Measurements from ENCODE around the gene RNF13.
"Not testable (repeated sequence)": the region's sequence is repeated elsewhere in the genome, so short reads cannot be mapped to it uniquely, and the experiment has no call there.

RNF13 gene

DNA sequence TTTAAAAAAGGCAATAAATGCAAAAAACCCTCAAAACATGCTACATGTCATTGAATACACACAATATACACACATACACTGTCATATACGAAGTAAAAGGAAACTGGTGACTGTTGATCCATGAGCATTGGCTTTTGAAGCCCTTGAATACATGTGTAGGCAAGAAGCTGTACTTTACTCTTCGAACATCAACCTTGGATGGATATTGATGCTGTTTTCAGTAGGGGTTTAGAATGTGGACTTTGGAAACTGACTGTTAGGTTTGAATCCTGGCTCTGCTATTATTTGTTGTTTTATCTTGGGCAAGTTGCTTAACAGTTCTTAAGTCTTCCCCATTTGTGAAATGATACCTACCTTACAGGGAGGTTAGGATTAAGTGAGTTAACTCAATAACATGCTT is 30.5 kb downstream of the RNF13 start:
- no peak for DNase-seq

DNA sequence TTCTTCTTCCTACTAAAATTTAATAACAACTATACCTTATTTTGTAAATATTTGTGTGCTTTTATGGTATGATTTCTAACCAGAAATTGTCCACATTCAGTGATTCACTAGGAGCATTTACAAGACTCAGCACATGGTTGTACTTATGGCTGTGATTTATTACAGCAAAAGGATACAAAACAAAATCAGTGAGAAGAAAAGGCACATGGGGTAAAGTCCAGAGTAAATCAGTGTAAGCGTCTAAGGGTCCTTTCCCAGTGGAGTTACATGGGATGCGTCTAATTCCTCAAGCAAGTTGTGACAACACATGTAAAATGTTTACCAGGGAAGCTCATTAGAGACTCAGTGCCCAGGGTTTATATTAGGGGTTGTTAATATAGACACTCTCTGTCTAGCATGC is 31.1 kb downstream of the RNF13 start:
- DNase-seq = no peak

DNA sequence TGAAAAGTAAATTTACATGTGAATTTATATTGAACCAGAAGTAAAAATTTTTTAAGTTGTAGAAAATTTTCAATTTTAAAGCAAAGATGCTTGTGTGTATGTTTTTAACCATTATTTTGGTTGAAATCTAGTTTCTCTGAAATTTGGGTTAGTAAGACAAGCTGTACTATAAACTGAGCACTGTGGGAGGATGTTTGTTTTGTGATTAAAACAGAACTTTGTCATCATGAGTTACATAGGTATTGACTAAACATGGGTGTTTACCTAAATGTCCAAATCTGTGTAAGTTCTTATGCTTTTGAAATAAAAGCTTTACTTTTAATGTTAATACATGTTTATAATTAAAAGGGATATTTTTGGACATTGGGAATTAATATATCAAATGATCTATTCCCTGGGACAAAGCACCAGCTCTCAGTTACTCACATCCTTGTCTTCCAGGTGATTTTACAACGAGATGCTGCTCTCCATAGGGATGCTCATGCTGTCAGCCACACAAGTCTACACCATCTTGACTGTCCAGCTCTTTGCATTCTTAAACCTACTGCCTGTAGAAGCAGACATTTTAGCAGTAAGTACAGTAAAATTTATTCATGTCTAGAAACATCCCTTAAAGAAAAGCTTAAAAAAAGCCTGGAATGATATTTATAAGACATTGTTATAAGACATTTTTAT is 32.7 kb downstream of the RNF13 start:
- DNase-seq = no peak

DNA sequence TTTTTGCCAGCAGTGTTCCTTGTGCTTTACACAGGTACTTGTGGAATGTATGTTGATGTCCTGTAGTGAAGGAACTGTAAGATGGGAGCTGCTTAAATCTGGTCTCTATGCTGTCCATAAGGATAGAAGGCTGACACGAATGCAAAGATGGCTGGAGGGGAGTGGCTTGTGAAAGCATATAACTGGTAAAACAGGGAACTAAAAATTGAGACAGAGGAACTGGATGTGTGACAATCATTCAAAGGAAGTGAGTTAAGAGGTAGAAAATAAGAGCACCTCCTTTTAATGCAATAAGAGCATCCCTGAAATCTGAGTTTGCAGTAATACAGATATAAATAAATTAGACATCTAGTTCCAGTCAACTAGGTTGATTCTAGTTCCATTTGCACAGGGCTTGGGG is 35.2 kb downstream of the RNF13 start:
- DNase-seq = no peak

DNA sequence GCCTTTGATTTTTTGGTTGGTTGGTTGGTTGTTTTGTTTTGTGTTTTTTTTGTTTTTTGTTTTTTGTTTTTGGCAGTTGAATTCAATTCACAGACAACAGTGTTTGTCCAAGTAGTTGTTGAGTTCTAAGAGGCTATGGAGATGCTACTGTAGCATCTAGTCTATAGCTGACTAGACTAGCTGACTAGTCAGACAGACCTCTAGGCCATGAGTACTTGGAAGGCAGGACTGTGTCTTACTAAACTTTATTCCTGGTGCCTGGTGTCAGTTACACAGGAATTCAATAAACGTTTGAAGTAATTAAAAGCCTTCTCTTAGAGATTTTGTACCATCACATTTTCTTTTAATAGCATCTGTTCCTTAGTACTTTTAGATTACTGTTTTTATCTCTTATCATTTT is 35.7 kb downstream of the RNF13 start:
- no peak for DNase-seq

DNA sequence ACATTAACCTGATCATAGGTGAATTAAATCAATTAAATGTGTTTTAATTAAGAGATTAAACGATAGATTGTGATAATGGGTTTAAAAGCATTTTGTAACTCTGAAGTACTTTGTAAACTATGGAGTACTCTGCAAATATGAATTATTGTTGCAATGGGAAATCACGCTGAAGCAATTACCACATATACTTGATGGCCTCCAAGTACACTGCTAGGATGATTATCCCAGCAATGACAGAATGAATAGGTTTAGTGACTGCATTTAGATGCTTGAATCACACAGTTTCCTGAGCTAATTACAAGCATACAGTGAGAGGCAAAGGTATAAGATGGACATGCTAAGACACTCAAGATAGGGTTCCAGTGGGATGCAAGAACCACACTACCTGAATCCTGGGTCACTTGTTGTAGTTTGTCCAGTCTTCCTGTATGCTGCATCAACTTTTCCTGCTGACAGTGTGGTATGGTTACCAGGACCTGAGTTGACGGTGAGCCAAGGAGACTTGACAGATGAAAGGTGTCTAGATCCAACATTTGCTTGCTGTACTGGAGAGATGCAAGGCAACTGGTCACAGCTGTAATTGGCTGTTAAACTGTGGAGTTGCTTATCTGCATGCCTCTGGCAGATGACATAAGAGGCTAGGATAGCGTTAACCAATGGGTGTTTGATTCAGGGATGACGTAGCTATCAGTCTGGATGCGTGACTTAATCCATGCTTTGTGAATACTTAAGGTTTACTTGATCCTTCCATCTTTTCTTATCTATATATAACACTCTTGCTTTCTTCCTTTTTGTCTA is 38.0 kb downstream of the RNF13 start:
- DNase-seq = no peak

DNA sequence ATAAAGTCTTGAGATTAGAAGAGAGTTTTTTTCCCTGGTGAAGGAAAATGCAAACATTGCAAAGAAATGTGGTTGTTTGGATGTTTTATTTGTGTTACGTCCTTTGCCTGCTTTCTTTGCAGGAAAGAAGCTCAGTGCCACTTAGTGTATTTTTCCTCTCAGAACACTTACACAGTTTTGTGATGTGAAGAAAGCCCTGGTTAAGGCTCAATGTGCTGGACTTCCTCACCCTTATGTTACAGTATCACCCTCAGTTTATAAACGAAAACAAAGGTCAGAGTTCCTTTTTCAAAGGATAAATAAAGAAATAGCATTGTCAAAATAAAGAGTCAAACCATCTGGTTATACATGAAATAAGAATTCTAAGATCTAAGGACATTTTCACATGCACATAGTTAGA is 45.9 kb downstream of the RNF13 start:
- DNase-seq = no peak

DNA sequence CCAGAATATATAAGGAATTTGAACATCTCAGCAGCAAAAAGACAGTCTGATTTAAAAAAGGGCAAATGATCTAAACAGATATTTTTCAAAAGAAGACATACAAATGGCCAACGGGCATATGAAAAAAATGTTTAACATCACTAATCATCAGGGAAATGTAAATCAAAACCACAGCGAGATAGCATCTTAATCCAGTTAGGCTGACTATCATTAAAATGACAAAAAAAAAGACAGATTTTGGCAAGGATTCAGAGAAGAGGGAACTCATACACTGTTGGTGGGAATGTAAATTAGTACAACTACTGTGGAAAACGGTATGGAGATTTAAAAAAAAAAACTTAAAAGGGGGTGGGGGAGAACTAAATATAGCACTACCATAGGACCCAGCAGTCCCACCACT is 47.9 kb downstream of the RNF13 start:
- DNase-seq = no peak

DNA sequence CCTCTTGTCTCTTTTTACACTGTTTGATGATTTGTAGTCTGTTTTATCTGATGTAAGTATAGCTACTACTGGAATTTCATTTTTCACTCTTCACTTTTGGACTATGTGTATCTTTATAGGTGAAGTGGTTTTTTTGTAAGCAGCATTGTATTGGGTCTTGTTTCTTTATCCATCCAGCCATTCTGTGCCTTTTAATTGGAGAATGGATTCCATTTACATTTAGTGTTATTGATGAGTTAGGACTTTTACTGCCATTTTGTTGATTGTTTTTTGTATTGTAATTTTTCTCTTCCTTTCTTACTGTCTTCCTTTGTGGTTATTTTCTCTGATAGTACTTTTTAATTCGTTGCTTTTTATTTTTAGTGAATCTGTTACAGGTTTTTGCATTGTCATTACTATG is 54.5 kb downstream of the RNF13 start:
- DNase-seq = no peak

DNA sequence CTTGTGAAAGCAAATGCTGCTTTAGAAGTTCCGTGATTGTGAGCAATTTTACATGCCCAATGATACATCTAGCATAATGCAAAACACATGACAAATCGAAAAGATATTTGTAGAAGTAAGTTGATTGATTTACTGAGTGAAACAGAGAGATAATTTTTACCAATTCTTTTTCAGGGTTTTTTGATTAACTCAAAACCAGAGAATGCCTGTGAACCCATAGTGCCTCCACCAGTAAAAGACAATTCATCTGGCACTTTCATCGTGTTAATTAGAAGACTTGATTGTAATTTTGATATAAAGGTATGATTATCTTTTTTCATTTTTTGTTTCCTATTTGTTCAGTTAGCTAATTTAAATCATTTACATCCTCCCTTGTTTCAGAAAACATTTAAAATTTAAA is 58.8 kb downstream of the RNF13 start:
- no peak for DNase-seq

DNA sequence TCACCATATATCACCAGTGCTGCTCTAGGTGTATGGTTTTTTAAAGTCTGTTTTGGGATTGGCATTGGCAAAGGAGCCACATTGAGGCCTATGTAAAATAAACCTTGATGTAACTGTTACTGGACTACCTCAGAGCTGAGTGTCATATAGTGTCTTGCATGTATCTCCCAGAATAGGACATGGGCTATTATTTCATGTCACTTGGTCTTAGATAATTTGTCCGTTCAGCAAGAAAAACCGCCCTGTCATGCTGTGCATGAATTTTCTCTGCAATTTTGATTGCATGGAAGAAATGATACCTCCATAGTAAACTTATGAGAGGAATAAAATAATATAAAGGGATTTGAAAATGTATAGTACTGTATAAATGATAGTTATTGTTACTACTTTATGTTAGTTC is 59.6 kb downstream of the RNF13 start:
- no peak for DNase-seq

DNA sequence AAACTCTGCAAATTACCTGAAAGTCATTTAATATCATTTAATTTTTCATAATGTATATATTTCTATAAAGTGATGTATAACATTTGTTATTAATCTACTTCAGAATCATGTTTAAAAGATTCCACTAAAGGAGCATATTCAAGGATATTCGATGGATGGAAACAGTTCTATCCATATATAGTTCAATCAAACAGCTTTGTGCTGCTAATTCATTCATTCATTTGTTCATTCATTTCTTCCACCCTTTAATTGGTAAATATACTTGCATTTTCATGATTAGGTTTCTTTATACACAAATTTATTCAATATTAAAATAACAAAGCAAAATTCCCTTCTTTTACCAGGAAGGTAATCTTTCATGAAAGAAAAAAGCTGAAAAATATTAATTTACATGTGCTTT is 64.7 kb downstream of the RNF13 start:
- DNase-seq = no peak

DNA sequence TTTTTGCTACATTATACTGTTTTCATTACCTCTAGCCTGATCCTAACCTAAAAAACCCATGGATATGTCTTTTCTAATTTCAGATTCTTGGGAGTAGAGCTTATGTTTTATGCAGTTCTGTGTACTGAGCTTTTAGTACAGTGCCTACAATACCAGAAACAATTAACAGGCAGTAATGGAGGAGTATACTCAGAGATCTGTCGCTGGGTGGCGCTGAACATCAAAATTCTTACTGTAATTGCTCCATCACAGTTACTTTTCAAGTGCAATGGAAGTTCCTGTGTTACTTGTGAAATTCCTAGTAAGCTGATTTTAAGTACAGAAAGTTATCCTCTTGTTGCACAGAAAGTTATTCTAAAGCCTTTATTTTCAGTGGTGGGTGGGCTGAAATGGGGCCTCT is 66.9 kb downstream of the RNF13 start:
- DNase-seq = peak; percentile 33

DNA sequence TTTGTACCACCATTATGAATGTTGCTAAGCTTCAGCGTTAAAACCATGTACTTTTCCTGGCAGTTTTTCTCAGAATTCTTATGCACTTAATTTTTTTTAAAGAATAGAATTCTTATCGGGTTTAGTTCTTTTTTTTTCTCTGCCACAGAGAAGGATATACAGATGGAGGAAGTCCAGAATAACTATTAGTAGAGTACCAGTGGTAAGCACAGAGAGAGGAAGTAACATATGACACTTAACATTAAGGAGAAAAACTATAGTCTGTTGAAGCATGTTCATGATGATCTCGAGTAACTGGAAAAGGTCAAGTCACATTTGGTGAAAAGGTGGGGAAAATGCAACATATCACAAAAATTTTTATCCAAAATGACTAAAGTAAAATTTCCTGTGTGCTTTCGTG is 68.9 kb downstream of the RNF13 start:
- DNase-seq = no peak

DNA sequence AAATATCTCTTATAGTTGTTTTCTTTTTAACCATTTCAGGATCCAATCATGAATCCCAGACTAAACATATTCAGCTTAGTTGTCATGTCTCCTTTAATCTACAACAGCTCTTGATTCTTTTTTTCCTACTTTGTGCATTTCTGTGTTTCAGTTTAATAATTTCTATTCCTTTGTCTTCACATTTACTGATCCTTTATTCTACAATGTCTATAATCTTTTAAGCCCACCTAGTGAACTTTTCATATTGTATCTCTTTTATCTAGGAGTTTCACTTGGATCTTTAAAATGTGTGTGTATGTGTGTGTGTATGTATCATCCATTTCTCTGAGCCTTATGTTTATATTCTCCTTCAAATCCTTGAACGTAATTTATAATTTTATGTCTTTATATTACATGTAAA is 70.1 kb downstream of the RNF13 start:
- no peak for DNase-seq

DNA sequence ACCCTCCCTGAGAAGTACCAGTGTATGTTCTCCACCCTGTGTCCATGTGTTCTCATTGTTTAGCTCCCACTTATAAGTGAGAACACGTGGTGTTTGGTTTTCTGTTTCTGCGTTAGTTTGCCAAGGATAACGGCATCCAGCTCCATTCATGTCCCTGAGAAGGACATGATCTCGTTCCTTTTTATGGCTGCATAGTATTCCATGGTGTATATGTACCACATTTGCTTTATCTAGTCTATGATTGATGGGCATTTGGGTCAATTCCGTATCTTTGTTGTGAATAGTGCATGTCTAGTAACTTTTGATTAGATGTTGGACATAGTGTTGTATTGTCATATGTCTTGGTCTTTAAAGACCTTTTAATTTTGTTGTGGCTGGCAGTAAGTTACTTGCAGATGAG is 70.8 kb downstream of the RNF13 start:
- DNase-seq = not testable (repeated sequence)

DNA sequence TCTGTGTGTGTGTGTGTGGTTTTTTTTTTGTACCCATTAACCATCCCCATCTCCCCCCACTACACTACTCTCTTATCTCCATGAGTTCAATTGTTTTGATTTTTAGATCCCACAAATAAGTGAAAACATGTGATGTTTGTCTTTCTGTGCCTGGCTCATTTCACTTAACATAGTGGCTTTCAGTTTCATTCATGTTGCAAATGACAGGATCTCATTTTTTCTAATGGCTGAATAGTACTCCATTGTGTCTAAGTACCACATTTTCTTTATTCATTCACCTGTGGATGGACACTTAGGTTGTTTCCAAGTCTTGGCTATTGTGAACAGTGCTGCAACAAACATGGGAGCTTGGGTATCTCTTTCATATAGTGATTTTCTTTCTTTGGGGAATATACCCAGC is 71.8 kb downstream of the RNF13 start:
- DNase-seq = not testable (repeated sequence)

DNA sequence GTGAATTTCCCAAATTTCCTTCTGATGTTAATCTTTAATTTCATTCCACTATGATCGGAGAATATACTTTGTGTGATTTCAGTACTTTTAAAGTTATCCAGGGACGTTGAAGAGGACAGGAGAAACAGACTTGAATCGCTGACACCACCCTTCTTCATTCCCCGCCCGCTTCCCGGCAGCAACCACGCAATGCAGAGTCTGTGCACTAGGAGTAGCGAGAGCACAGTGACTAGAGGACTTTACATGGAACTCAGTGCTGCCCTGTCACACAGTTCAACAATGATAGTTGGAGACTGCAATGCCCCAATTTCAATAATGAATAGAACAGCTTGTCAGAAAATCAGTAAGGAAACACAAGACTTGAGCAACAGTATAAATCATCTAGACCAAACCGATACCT is 73.9 kb downstream of the RNF13 start:
- no peak for DNase-seq

DNA sequence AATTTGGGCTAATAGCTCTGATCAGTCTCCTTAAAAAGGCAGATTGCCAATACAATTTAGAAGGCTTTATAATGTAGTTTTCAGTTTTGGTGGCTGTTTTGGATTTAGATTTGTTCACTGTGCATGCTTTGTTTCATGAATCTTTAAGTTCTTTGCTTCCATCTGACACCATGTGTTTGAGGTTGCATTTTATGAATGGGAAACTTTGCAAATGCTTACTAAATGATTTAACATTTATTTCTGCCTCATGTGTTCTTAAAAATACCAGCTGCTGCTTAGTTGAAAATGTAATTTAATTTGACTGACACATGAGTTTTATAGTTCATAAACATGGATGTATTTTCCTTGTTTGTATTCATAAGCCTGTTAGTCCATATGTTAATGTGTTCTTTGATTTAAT is 78.6 kb downstream of the RNF13 start:
- no peak for DNase-seq

DNA sequence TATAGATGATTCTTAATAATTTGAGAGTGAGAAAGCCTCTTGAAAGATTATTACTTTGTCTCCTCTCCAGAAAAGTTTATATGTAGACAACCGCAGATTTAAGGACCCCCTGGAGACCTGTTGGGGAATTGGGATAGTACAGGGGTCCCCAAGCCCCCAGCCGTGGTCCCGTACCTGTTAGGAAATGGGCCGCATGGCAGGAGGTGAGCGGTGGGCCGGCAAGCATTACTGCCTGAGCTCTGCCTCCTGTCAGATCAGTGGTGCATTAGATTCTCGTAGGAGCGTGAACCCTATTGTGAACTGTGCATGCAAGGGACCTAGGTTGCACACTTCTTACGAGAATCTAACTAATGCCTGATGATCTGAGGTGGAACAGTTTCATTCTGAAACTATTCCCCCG is 79.4 kb downstream of the RNF13 start:
- no peak for DNase-seq

DNA sequence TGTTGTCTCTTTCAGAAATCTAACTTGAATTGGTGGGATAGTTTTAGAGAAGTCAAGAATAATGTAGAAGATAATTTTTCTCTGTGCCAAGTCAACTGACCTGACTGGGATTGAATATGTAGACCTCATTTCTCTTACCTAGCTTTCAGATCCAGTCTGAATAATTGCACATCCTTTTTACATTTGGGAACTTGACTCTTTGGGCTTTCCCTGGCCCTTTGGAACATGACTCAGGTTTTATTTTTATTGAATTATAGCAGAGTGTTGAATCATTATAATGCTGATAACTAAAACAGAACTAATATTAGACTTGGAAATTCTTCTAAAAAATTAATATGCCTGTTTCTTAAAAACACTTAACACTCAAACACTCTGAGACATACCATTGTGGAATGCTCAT is 81.2 kb downstream of the RNF13 start:
- no peak for DNase-seq

DNA sequence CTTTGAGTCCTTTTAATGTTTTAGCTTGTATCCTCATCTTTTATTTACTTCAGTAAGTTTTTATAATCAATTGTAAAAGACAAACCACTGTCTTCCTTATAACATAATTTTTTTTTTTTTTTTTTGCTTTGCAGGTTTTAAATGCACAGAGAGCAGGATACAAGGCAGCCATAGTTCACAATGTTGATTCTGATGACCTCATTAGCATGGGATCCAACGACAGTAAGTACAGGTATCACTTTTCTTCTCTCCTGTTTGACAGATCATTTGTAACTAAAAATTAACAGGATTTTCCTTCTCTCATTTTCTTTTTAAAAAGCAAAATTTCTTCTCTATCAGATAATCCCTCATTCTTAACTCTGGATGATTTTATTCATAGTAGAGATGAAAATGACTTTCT is 82.3 kb downstream of the RNF13 start:
- no peak for DNase-seq

DNA sequence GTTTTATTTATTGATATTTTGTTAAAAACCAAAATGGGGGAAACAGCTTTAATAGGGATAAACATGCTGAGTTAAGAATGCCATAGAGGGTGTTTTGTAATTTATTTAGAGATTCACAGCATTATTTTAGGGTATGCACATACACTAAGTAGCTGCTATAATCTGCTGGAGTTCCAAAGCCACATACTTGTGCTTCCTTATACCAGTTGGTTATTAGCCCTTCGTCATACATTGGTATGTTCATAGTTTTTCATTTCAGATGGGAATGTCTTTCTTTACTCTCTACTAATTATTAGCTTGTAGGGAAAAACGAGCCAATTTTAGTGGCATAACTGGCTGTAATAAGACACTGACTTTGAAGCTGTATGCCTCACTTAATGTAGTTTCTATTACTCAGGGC is 82.8 kb downstream of the RNF13 start:
- DNase-seq = no peak

DNA sequence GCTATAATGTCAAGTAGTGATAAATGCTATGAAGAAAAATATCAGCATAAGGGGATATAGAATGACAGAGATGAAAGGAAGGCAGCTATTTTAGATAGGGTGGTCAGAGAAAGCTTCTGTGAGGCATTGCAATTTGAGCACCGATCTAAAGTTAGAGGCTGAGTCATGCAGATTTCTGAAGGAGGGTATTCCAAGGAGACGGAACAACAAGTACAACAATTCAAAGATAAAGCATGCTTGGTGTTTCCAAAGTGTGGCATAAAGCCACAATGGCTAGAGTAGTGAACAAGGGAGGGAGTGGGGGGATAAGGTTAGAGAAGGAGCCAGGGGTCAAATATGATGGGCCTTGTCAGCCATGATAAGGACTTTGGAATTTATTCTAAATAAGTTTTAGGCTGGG is 85.8 kb downstream of the RNF13 start:
- no peak for DNase-seq

DNA sequence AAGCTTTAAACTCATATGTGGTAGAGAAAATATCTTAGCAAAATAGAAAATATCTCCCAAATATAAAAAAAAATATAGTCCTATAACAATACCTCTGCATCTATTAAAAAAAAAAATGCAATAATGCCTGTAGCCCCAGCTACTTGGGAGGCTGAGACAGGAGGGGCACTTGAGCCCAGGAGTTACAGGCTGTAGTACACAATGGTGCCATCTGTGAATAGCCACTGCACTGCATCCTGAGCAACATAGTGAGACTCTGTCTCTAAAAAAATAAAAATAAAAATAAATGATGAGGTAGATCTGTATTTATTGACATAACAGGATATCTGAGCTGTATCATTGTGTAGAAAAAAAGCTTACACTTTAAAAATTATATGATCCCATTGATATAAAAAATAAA is 87.3 kb downstream of the RNF13 start:
- DNase-seq = no peak

Measured in left hindlimb (tissue), 1 donor.